GM12892 (cell line): Measurements from ENCODE around the gene WLS.

Experiments
- POLR2A ChIP-seq: IDR thresholded peaks from 2 replicates; pipeline ENCODE4 v1.6.1; 2011; ENCODE audit warnings: low read depth, low read length, control low read depth
- TAF1 ChIP-seq: IDR thresholded peaks from 2 replicates; pipeline ENCODE4 v1.6.1; 2011; ENCODE audit warnings: low read depth, mild to moderate bottlenecking, control low read depth, low read length, borderline replicate concordance

GRCh38 chr1:68278221-68278620, 45.9 kb upstream of the WLS start:
- TF ChIP-seq POLR2A (no peak), TAF1 (no peak)
